A549 treated with RU486 at 1 μM for 4 hours (cell line): ENCODE measurements around the gene PHF24. TPM values are rescaled to one million over a fixed set of nuclear protein-coding genes. Genes with fewer than 3 reads are reported as not detected.

Source experiments
- total RNA-seq: library from RNA; stranded (reverse); fragments of 200-300 nt; extraction: Qiagen RNA extraction; gene quantifications from 5 replicates; pipeline ENCODE4 v1.2.3, GENCODE V29; 2022; ENCODE audit warnings: low read depth

PHF24 gene
- total RNA-seq, result 0.12 to 0.31 TPM (median 0.20 TPM) in 4 of 5 replicates, not detected in the other

DNA sequence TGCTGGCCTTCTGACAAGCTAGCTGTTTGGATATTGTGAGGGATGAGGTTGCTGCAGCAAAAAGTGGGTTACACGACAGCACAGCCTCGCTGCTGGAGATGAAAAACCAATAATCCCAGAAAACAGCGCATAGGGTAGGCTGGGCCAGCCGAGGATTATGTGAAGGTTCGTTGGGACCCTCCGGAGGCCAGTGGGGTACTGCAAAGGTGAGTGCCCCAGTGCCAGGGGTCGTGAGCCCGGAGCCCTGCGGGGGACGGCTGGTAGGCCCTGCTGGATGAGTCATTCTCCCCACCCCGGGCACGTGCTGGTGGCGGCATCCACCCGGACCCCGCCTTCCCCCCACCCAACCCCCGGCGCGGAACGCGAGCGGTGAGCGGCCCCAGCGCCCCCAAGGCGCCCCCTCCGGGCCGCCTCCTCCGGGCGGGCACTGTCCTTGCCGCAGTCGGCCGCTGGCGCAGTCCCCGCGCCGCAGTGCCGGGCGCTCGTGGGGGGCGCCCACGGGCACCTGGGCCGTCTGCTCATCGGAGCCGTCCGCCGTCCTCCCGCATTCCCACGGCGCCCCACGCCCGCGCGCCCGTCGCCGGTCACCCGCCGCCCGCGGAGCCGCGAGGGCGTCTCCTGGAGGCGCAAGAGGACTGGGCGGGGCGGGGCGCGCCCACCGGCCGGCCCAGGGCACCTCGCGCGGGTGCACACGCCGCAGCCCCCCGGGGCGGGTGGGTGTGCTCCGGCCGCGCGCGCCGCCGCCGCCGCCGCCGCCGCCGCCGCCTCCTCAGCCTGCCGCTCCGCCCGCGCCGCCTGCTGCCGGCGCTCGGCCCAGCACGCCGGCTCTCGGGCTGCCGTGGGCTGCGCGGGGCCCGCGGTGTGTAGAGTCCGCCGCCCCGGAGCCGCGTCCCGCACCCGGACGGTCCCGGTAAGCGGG is at the start of gene PHF24:
Gene PHF24 (plus strand): TSS at position 794 of the 919 bp plus-strand sequence. CDS start 13,014 bp downstream, outside the sequence.

GRCh38 chr9:34989003-34989945 is 31.2 kb downstream of the PHF24 start, which contains the start of gene DNAJB5:
DNAJB5 (plus strand) TSS chr9:34989745; CDS start chr9:34990631, 886 bp downstream.

Other genes with a start within 250 kb of the PHF24 start
- gene CCL21, start 248.1 kb upstream of the PHF24 start, total RNA-seq, result not detected in 5 replicates
- gene DNAJB5, start 31.5 kb downstream of the PHF24 start, total RNA-seq, result 3.6 to 5.4 TPM (median 4.9 TPM) in 5 replicates
- 277 to 304 TPM (median 295 TPM) in 5 replicates for gene VCP, start 114.3 kb downstream of the PHF24 start, total RNA-seq
- gene FANCG, start 121.7 kb downstream of the PHF24 start, total RNA-seq, result 34.3 to 57.5 TPM (median 54.2 TPM) in 5 replicates
- 34.3 to 51.9 TPM (median 49.7 TPM) in 5 replicates for gene PIGO, start 138.3 kb downstream of the PHF24 start, total RNA-seq
- 214 to 282 TPM (median 254 TPM) in 5 replicates for gene STOML2, start 144.8 kb downstream of the PHF24 start, total RNA-seq
- 6.5 to 10.2 TPM (median 8.7 TPM) in 5 replicates for gene ATOSB, start 157.6 kb downstream of the PHF24 start, total RNA-seq
- 8.2 to 9.2 TPM (median 8.7 TPM) in 5 replicates for gene UNC13B, start 203.7 kb downstream of the PHF24 start, total RNA-seq